Measurements from ENCODE around the gene SDC1.
"Not testable (repeated sequence)": the region's sequence is repeated elsewhere in the genome, so short reads cannot be mapped to it uniquely, and the experiment has no call there.

SDC1 gene, protein sequence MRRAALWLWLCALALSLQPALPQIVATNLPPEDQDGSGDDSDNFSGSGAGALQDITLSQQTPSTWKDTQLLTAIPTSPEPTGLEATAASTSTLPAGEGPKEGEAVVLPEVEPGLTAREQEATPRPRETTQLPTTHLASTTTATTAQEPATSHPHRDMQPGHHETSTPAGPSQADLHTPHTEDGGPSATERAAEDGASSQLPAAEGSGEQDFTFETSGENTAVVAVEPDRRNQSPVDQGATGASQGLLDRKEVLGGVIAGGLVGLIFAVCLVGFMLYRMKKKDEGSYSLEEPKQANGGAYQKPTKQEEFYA

DNA sequence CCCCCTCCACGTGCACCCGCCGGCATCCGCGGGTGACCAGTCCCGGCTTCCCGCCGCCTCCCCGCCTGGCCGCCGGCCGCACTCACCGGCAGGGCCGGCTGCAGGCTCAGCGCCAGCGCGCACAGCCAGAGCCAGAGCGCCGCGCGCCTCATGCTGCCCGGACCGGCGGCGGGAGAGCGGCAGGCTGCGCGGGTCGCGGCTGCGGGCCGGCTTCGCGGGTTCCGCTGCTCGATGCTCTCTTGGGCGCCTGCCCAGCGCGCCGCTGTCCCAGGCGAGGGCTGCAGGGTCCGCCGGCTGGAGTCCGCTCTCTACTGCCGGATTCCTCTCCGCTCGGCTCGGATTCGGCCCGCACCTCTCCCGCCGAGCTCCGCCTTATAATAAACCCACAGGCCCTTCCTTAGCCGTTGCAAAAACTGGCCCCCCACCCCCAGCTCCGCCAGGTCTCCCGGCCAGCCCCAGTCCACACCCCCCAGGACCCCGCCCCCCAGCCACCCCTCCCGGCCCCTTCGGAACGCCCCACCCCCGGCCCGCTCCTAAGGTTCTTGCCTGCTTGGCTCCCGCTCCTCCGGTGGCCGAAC, at the start of gene SDC1:
SDC1 (minus strand) TSS at position 415 of the 578 bp plus-strand sequence; CDS start at position 152, 263 bp downstream.
- DNase-seq (ENCODE audit: low spot score), result peak; percentile 90

DNA sequence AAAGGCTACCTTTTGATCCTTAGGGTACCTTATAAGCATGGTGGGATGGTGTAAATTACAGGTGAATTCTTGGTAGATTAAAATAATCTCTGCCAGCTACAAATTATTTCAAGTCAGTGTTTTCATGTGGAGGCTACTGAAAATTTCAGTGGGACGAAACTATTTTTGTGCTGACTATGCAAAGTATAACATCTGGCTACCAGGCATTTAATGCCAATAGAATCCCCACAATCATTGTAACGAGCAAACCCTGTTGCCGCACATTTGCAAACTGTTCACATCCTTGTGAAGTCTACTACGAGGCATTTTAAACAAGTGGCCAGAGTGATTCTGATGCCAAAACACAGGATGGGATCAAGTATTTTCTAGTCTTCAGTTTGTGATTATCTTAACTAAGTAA, 48.1 kb upstream of the SDC1 start:
- DNase-seq (ENCODE audit: low spot score), result no peak

DNA sequence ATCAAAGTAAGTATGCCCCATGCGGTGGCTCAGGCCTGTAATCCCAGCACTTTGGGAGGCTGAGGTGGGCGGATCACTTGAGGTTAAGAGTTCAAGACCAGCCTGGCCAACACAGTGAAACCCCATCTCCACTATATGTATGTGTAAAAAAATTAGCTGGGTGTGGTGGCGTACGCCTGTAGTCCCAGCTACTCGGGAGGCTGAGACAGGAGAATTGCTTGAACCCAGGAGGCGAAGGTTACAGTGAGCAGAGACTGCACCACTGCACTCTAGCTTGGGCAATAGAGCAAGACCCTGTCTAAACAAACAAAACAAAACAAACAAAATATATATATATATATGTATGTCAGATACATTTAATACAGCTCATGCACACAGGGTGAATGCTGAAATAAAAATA, 43.4 kb upstream of the SDC1 start:
- DNase-seq (ENCODE audit: low spot score), result not testable (repeated sequence)

DNA sequence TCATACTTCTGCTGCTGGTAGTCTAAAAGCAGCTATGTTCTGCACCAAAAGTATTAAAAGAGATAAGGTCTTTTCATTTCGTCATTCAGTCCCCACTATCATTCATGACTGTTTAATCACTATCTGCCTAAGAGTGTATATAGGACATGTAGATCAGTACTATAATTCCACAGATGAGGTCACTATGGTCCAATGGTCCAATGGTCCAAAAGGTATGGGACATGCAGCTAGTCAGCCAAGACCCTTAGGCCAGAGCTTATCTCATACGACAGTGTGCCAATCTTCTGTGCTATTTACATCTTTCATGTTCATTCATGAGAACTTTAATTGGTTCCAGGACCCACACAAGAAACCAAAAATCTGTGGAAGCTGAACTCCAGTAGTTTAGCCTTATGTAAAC, 42.6 kb upstream of the SDC1 start:
- DNase-seq (ENCODE audit: low spot score), result no peak

DNA sequence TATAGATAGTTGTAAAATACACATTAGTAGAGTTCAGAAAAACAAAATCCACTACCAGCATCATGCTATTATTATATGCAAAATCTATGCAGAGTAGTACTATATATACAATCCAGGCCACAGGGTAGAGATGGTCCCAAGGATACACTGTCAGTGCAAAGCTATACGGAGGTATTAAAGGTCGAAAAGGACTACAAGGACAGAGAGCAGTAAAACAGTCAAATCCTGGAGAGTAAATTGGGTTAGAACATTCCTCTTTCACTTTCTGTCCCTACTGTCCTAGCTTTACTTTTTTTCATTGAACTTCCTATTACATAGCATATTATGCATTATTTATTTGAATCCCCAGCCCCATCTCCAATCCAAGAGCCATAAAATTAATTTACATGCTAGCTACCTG, 39.7 kb upstream of the SDC1 start:
- DNase-seq (ENCODE audit: low spot score), result no peak

DNA sequence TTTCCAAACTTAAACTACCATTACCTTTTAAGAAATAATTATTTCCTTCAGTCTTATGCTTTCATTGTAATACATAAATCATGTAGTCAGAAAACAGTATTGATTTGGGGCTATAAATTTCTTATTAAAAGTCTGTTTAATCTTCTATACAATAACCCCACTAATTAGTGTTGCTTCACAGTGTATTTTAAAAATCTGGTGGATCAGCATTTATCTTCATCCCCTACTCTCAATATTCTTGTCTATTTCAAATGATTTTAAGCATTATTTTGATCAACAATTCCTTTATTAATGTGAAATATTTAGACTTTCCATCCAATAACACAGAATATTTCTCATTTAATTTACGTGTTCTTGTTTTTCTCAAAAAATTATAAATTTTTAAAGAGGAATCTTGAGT, 32.5 kb upstream of the SDC1 start:
- DNase-seq (ENCODE audit: low spot score), result no peak

DNA sequence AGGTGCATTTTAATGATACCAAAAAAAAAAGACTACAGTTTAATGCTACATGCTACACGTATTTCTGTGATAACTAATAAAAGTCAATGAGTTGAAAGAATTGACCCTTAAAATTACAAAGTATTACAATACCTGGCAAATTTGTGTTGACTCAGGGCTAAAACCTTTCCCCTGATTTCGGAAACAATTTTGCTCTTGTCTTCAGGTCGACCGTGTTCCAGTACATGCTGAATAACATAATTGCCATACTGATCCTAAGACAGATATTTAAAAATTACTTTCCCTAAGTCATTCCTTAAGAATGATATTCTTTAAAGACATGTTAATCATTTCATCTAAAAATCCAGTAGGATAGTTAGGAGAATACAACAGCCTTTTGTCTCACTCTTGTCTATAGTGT, 29.8 kb upstream of the SDC1 start:
- DNase-seq (ENCODE audit: low spot score), result no peak

DNA sequence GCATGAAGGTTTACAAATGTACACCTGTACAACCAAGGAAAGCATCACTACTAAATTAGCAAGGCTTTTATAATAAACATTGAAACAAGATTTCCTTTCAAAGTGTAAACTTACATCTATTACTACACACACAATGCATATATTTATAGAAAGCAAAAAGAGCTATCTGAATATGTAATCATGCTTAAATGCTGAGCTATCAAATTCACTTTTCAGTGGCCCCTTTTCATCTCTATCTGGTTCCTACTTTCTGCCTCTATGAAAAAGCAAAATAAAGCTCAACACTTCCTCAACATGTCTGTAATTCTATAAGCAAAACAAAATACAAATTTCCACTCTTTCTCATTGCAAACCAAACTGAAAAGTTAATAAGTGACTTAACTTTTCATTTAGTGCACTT, 25.5 kb upstream of the SDC1 start:
- DNase-seq (ENCODE audit: low spot score), result no peak

DNA sequence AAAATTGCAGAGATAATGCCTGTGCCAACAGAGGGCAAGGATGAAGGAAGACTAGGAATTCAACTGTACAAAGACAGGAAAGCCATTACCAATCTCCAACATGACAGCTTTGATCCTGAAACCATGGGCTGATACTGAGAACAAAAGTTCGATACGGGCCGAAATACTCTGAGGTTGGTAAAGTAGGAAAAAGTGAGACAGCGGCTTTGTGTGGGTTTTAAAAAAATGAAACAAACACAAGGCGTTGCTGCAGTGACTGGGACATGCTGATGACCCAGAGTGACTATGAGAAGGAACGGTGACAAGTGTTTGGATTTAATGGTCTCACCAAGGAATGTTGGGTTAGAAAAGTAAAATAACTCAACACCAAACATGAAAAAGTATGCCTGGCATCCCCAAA, 24.2 kb upstream of the SDC1 start:
- no peak for DNase-seq (ENCODE audit: low spot score)

DNA sequence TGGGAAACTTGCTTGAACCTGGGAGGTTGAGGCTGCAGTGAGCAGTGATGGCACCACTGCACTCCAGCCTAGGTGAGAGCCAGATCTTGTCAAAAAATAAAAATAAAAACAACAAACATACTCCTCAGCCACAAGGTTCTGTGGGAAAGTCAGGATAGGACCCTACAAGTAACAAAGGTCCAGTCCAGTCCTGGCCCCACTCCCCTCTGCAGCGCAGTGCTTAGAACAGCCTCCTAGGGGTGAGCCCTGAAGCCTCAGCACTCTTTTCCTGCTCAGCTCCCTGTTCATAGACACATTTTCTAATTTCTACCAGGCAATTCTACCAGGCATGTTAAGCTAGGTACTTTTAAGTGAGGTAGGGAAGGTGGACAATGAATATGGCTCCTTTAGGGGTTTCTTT, 22.2 kb upstream of the SDC1 start:
- DNase-seq (ENCODE audit: low spot score), result no peak

DNA sequence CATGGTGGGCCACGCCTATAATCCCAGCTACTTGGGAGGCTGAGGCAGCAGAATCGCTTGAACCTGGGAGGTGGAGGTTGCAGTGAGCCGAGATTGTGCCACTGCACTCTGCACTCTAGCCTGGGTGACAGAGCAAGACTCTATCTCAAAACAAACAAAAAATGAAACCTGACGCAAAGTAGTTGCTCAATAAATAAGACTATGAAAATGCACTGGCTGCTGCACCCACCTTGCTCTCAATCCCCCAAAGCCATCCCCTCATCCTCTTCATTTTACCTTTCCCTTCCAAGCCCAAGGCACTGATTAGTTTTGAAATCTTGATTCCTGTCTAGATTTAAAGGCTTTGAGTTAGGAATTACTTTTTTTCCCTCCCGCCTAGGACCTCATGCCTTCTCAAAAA, 18.7 kb upstream of the SDC1 start:
- not testable (repeated sequence) for DNase-seq (ENCODE audit: low spot score)

DNA sequence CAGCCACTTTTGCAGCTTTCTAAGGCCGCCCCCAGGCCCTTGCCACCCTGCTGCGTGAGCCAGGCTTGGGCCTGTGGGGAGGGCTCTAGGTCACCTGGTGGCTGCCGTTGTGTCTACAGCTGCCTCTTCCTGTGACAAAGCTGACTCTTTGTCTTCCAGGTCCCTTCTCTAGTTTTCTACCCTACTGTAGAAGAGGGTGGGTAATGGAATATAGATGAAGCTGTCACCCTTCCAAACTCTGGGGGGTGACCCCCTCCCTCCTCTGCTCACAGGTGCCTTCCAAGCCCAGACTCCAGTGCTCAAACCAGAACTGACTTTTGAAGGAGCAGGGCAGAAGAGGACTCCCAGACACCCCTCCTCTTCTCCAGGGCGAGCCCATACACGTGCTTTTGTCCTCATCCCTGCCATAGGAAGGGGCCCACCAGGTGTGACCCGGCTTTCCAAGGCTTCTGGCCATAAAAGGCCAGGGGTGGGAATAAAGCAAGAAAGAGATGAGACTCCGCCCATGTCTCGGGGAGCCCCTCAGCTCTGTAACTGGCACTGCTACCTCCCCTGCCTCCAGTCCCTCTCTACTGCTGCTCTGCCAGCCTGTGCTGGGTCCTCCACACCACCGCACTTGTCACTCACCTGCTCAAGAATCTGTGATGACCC, 17.9 kb upstream of the SDC1 start:
- no peak for DNase-seq (ENCODE audit: low spot score)

DNA sequence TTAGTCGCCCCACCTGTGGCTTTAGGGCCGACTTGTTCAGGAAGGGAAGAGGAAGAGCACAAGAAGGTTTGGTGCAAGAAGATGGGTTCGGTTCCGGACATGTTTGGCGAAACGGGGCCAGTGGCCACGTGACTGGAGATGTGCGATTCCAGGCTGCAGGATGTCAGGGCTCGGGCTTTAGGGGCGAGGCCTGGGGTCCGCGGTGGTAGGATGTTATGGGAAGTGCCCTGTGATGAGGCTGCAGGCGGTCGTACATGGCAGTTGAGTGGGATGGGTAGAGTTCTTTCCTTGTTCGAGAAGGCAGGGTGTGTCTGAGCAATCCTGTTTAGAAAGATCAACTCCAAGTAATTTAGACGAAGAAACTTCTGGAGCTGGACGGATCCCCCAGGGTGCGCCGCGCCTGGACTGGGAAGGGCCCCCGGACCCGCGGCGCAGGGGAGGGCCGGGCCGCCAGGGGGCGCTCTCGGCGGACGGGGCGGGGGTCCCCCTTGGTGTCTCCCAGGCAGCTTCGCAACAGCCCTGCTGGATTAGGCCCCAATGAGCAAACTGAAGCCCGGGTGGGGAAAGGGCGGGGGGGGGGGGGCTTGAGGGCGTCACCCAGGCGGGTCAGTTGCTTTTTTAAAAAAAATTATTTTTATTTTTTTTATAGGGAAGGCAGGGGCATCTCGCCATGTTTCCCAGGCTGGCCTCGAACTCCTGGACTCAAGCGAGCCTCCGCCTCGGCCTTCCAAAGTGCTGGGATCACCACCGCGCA, 17.2 kb upstream of the SDC1 start:
- DNase-seq (ENCODE audit: low spot score), result no peak

DNA sequence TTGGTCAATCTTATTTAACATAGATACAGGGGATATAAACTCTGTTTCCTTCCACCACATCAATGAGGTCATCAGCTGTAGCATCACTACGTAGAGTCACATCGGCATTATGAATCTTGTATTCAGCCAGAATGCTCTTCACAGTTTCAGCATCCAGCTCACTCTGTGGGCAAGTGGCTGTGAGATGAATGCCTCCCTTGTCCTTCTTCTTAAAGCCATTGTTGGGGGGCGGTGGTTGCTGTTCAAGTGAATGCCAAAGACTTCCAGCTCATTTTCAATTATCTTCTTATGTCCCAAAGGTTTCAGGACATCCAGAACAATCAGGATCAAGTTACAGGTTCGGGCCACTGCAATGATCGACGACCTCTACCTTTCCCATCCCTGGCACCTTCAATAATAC, 15.4 kb upstream of the SDC1 start:
- not testable (repeated sequence) for DNase-seq (ENCODE audit: low spot score)

DNA sequence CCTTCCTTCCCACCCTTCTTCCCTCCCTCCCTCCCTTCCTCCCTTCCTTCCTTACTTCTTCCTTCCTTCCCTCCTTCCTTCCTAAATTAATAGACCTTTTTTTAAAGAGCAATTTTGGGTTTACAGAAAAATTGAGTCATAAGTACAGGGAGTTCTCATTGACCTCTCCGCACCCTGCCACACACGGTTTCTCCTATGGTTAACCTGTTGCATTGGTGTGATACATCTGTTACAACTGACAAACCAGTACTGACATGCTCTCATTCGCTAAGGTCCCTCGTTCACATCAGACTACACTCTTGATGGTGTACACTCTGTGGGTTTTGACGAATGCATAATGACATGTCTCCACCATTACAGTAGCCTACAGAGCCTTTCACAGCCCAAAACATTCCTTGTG, 11.6 kb upstream of the SDC1 start:
- DNase-seq (ENCODE audit: low spot score), result no peak

DNA sequence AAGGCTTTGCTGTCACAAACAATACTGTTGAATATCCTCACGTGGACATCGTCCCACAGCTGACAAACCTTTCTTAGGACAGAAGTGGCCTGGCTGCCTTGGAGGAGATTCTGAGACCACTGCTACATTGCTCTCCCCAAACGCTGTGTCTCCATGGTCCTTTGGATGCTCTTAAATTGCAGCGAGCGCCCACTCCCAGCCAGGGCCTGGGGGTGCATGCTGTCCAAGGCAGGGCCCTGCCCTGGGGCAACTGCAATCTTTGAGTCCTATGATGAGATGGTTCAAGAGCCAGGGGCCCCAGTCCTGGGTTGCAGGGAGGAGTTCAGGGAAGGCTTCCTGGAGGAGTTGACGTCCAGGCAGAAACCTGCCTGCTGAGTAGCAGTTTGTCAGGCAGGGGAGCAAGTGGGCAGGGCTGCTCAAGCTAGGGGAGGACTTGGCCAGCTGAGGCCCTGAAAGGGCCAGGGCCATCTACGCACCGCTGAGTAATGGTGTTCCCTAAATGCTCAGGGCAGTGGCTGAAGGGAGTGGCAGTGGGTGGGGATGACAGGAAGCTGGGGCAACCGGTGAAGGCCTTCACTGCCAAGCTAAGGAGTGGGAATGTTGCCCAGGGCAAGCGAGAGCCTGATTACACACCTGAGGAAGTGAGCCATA, 10.8 kb upstream of the SDC1 start:
- no peak for DNase-seq (ENCODE audit: low spot score)

DNA sequence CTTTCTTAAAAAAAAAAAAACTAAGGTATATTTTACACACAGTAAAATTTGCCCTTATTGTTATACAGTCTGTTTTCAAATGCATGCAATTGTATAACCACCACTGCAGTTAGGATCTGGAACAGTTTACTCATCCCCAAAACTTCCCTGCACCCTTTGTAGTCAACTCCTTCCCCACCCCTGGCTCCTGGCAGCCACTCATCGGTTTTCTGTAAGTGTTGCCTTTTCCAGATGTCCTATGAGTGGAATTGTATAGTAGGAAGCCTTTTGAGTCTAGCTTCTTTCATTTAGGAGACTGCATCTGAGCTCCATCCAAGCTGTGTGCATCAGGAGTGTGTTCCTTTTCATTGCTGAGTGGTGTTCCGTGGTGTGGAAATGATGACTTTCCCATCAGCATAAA, 9.7 kb upstream of the SDC1 start:
- not testable (repeated sequence) for DNase-seq (ENCODE audit: low spot score)

DNA sequence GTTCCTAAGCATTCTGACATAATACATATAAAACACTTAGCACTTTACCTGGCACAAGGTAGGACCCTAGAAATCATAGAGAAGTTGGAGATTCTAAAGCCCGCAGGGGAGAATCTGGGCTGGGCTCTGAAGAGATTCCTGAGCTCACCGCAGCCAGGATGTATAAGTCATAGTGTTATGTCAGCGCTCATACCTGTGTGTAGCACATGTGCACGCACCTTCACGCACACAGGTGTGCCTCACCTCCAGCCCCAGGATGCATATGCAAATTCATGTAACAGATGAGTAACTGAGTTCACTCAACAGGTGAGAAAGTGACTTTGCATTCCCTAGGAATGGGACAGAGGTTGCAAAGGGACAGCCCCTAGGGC, 7.9 kb upstream of the SDC1 start:
- no peak for DNase-seq (ENCODE audit: low spot score)

DNA sequence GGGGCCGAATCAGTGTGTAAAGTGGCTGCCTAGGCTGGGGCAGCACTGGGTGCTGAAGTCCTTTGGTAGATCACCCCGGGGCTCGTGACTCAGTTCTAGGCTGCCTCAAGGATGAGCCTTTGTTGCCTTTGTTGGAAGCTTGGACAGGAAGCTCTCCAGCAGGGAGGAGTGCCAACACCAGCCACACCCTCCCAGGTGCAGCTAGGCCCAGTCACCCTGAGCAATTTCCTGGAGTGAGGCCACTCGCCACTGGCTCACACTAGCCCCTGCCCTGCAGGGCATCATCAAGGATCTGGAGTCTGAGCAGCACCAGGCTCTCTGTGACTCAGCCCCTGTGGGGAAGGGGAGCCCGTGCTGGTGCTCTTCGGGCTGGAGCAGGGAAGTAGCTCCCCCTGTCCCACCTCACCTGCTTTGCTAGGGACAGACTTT, 6.7 kb upstream of the SDC1 start:
- DNase-seq (ENCODE audit: low spot score), result no peak

DNA sequence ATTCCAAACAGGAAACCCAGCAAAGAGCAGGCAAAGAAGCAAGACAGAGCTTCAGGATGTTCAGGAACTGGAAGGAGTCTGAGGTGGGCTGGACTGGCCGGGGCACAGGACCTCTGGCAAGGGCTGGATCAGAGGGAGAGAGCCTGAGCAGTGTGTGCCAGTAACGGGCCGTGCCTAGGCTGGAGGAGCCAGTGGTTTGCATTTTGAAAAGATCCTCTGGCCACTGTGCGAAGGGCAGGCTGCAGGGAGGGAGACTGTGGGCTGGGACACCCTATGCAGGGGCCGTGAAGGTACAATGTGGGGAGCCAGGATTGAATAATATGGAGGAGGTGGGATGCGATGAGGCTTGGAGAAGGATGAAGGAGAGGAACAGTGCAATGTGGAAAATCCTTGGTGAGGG, 6.2 kb upstream of the SDC1 start:
- DNase-seq (ENCODE audit: low spot score), result no peak

DNA sequence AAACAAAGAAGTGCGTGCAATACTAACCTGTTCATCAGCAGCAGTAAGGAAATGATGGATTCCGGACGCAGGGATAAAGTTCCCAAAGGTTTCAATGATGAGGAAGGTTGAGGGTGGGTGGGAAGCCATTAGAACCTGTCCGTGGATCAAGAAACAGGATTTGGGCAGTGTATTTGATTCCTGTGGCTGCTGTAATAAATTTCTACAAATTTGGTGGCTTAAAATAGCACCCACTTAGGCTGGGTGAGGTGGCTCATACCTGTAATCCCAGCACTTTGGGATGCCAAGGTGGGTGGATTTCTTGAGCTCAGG, 5.1 kb upstream of the SDC1 start:
- no peak for DNase-seq (ENCODE audit: low spot score)

DNA sequence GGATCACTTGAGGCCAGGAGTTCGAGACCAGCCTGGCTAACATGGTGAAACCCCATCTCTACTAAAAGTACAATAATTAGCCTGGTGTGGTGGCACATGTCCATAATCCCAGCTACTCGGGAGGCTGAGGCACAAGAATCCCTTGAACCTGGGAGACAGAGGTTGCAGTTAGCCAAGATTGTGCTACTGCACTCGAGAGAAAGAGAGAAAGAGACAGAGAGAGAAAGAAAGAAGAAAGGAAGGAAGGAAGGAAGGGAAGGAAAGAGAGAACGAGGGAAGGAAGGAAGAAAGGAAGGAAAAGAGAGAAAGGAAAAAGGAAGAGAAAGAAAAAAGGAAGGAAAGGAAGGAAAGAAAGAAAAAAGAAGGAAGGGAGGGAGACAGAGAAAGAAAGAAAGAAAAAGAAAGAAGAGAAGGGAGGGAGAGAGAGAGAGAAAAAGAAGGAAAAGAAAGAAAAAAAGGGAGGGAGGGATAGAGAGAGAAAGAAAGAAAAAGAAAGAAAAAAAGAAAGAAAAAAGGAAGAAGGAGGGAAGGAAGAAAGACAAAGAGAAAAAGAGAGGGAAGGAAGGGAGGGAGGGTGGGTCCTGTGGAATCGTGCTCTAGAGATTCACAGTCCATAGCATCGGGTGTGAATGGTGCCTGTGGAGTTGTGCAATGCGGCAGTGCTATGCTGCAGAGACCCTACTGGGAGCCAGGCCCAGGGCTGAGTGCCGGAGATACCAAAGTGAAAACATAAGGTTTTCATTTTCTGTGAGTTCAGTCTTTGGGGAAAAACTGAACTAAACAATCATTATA, 4.6 kb upstream of the SDC1 start:
- no peak for DNase-seq (ENCODE audit: low spot score)
